ENCODE measurements around the gene M1AP.

- TF ChIP-seq REST (IDR thresholded peaks at IDR 0.05; ENCODE audit: low read depth, low read length) (no peak), POLR2AphosphoS5 (IDR thresholded peaks at IDR 0.05; ENCODE audit: low read depth, low read length) (no peak), EZH2phosphoT487 (IDR thresholded peaks at IDR 0.05; ENCODE audit: borderline replicate concordance, low read depth) (no peak), CTCF (IDR thresholded peaks at IDR 0.05) (no peak), TAF1 (IDR thresholded peaks at IDR 0.05; ENCODE audit: borderline replicate concordance, low read depth, low read length) (no peak), MAX (IDR thresholded peaks at IDR 0.05; ENCODE audit: low read depth) (no peak), EP300 (IDR thresholded peaks at IDR 0.05; ENCODE audit: borderline replicate concordance in 1 of 2, low read depth in 1 of 2, low read length in 1 of 2) (no peak), USF2 (IDR thresholded peaks at IDR 0.05; ENCODE audit: borderline replicate concordance, low read depth, low read length) (no peak), FOXM1 (IDR thresholded peaks at IDR 0.05; ENCODE audit: low read depth) (no peak), NFIC (IDR thresholded peaks at IDR 0.05; ENCODE audit: borderline replicate concordance) (no peak), USF1 (IDR thresholded peaks at IDR 0.05; ENCODE audit: borderline replicate concordance, low read depth) (no peak), GATA2 (CRISPR knock-in tag; IDR thresholded peaks at IDR 0.05) (no peak)
These were observed 46.2 kb upstream of the M1AP start for GRCh38 chr2:74694281-74694680.

Data from SK-N-SH (cell line).